Measurements from ENCODE around the gene FNIP1.

The FNIP1 gene

DNA sequence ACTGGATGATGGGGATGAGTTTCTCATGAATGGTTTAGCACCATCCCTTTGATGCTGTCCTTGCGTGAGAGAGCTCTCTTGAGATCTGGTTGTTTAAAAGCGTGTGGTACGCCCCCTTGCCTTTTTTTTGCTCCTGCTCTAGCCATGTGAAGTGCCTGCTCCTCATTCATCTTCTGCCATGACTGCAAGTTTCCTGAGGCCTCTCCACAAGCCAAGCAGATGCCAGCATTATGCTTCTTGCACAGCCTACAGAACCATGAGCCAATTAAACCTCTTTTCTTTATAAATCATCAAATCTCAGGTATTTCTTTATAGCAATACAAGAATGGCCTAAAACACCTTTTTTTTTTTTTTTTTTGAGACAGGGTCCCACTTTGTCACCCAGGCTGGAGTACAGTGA is 32.8 kb downstream of the FNIP1 start:
- no peak overlapping the region for H3K4me3 ChIP-seq (ENCODE audit: low read depth, low read length)
- TF ChIP-seq, protein P1, sequence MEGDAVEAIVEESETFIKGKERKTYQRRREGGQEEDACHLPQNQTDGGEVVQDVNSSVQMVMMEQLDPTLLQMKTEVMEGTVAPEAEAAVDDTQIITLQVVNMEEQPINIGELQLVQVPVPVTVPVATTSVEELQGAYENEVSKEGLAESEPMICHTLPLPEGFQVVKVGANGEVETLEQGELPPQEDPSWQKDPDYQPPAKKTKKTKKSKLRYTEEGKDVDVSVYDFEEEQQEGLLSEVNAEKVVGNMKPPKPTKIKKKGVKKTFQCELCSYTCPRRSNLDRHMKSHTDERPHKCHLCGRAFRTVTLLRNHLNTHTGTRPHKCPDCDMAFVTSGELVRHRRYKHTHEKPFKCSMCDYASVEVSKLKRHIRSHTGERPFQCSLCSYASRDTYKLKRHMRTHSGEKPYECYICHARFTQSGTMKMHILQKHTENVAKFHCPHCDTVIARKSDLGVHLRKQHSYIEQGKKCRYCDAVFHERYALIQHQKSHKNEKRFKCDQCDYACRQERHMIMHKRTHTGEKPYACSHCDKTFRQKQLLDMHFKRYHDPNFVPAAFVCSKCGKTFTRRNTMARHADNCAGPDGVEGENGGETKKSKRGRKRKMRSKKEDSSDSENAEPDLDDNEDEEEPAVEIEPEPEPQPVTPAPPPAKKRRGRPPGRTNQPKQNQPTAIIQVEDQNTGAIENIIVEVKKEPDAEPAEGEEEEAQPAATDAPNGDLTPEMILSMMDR (IDR thresholded peaks at IDR 0.05; ENCODE audit: borderline replicate concordance, insufficient read depth, low read depth, low read length) = no peak

DNA sequence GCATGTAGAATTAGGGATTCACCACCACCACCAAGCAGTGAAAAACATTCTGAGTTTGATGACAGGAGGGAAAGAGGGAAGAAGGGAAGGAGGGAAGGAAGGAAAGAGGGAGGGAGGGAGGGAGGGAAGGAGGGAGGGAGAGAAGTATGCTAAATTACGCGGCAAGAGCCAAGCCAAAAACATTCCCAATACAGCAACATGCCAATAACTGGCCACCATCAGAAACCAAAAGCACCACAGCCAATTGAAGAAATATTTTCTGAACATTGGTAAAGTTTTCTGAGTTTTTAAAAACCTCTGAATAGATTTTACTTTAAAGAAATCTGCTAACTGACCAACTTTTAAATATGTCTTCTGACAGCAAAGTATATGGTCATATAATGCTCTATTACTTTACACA is 36.0 kb downstream of the FNIP1 start:
- no peak overlapping the region for H3K4me3 ChIP-seq (ENCODE audit: low read depth, low read length)
- TF ChIP-seq, protein P1 (IDR thresholded peaks at IDR 0.05; ENCODE audit: borderline replicate concordance, insufficient read depth, low read depth, low read length) = no peak

DNA sequence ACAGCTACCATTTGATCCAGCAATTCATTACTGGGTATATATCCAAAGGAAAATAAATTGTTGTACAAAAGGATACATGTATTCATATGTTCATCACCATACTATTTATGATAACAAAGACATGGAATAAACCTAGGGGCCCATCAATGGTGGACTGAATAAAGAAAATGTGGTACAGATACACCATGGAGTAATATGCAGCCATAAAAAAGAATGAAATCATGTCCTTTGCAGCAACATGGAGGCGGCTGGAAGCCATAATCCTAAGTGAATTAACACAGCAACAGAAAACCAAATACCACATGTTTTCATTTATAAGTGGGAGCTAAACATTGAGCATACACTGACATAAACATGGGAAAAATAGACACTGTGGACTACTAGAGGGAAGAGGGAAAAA is 37.1 kb downstream of the FNIP1 start:
- TF ChIP-seq, protein P1 (IDR thresholded peaks at IDR 0.05; ENCODE audit: borderline replicate concordance, insufficient read depth, low read depth, low read length) = no peak
- no peak overlapping the region for H3K4me3 ChIP-seq (ENCODE audit: low read depth, low read length)

DNA sequence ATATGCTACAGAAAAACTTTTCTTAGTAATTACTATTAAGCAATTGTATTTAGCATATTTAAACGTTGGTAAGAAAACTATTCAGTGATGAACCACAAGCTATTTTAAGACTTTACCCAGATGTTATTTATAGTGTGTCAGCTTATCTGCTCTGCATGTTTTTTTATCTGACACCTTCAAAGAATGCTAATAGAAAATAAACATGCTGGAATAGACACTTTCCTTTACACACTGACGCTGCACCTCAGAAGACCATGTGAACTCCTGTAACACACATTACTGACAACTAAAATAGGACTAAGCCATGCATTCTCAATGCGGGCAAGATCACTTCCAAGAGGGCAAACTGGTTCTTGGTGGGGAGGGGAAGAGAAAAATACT is 38.3 kb downstream of the FNIP1 start:
- H3K4me3 ChIP-seq (ENCODE audit: low read depth, low read length) = no peak overlapping the region

DNA sequence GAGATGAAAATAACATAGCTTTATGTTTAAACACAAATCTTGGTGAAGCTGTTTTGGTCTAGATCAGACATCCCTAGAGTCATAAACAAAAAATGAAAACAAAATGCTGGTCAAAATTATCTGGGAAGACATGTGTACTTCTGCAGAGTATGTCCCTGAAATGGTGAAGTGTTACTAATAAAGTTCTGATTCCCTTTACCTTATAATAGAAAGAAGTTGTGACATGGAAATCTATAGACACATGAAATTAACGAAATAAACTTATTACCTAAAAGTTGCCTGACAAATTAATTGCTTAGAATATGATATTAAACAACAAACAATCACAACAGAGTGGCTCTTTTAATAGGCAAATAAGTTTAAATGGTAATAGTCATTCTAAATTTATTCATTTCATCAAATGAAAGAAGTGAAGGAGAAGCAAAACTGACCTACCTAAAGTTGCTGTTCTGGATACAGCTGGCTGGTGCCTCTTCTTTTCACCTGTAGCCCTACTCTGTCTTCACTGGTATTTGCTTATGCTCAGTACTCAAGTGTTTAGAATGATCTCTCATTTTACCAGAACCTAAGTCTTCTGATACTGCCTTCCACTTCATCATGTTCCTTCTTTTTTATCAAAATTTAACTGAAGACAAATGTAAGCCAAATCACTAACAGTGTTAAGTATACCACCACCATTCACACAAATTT is 38.8 kb downstream of the FNIP1 start:
- TF ChIP-seq, protein P1 (IDR thresholded peaks at IDR 0.05; ENCODE audit: borderline replicate concordance, insufficient read depth, low read depth, low read length) = no peak
- H3K4me3 ChIP-seq (ENCODE audit: low read depth, low read length) = no peak overlapping the region

More for the DNA sequence above, 38.3 kb downstream of the FNIP1 start:
- TF ChIP-seq, protein P1 (IDR thresholded peaks at IDR 0.05; ENCODE audit: borderline replicate concordance, insufficient read depth, low read depth, low read length) = no peak

DNA sequence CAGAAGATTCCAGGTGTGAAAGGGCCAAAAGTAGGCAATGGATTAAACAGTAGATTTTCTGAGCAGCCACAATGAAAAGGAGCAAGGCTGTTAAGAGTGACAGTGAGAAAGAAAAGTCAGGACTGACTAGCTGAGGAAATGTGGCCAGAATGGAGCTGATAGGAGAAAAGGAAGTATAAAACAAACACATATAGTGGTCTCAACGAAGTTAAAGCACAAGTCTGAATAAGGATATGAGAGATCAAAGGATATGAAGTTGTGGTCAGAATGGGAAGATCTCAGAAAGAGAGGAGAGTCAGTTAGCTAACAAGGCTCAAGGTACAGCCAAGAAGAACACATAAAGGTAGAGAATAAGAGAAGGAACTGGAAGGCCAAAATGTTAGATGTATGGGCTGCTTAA is 39.9 kb downstream of the FNIP1 start:
- TF ChIP-seq, protein P1 (IDR thresholded peaks at IDR 0.05; ENCODE audit: borderline replicate concordance, insufficient read depth, low read depth, low read length) = no peak
- no peak overlapping the region for H3K4me3 ChIP-seq (ENCODE audit: low read depth, low read length)

DNA sequence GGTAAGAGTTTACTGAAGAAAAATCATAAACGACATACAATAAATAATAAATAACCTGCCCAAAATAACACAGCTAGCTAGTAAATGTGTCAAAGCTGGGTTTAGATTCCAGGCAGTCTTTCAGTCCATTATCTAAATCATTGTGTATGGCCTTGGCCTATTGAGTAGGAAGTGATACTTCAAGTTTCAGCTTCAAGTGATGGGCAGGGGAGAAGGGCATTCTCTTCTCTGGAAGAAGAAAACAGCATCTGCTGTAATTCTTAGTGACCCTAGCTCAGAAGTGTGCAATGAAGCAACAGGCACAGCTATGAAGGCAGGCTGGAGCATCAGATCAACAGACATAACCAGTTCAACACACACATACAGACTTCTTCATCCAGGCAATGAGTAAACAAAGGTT is 42.5 kb downstream of the FNIP1 start:
- no peak overlapping the region for H3K4me3 ChIP-seq (ENCODE audit: low read depth, low read length)
- TF ChIP-seq, protein P1 (IDR thresholded peaks at IDR 0.05; ENCODE audit: borderline replicate concordance, insufficient read depth, low read depth, low read length) = no peak

Data from GM12875 (cell line).